UCSD-AML1 (cell line): ENCODE measurements around the gene MLH3.
"Not testable (repeated sequence)": the region's sequence is repeated elsewhere in the genome, so short reads cannot be mapped to it uniquely, and the experiment has no call there.

Experiments
- DNase-seq: peaks from one replicate; lab custom pipeline; 2025; ENCODE audit not compliant: unreplicated experiment; lab: John Stamatoyannopoulos, UW

MLH3 gene

DNA sequence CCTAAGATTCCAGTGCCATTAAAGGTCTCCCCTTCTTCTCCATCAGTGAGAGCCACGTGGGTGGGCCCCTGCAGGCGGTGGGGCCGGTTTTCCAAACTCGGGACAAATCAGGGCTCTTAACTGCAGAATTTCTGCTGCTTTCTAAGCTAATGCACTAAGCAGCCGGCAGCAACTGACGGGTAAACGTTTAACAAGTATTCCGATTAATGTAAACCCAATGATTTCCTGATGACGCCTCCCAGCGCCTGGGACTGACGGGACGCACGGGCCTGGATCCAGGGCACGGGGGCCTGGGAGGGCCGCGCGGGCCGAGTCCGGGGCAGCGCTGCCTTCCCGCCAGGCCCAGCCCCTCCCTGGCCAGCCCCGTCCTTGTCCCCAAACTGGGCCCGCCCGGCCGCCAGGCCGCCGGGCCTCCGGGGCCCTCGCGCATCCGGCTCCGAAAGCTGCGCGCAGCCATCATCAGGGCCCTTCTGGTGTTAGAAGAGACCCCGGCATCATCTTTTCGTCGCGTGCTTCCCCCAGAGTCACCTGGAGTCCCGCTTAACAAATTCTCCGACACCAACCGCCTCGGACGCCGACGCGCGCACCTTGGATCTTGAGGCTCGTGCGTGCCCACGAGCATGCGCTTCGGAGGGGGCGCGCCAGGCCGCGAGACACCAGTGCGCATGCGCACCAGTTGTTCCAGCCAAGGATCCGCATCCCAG is at the start of gene MLH3:
Gene MLH3, minus strand, starts transcription at position 616 of the 704 bp plus-strand sequence. CDS start 1,812 bp downstream, outside the sequence.
- DNase-seq, result peak; percentile 72

DNA sequence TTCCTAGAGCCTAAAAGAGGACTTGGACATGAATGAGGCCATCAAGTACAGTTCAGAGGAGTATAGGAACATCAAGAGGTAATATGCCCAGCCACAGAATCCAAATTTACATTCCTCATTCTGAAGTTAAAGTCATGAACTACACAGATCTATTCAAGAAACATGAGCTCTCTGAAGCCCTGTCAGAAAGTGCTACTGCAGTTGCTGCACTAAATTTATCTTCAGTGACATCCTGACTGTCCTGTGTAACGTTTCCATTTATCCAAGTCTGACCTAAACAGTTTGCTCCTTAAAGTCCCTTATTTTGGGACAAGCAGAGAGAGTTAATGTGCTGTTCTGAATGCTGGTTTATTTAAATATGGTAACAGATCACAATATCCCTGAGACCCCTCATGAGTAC is 47.4 kb upstream of the MLH3 start:
- DNase-seq, result no peak

DNA sequence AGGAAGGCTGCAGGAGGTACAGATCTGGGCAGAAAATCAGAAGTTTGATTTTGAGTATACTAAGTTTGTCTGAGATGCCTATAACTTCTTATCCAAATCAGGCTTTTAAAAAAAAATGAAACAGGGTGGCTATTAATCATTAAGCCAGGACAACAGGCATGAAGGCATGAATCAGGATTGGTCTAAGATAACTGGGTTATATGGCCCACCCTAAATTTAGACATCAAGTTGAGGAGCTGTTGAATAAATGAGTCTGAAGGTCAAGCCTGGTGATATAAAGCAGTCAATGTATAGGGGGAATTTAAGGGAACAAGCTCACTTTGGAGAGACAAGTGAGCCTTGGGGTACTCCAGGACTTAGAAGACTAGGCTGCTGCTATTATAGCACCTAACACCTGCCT is 46.9 kb upstream of the MLH3 start:
- no peak for DNase-seq

DNA sequence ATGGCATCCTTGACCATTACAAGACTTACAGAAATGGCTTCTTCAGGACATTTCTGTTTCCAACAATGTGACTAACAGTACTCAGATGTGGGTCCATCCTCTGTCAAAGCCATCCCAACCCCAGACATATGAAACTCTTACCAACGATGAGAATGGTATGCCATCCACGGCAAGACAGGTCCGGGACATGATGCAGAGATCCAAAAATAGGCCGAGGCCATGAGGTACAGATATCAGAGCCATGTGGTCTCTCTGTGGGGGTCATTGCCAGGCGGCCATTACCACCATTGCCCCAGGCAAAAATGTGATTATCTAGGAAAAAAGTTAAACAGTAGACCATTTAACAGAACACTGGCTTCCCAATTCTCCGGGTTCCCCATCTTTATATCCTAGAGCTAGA is 45.7 kb upstream of the MLH3 start:
- no peak for DNase-seq

DNA sequence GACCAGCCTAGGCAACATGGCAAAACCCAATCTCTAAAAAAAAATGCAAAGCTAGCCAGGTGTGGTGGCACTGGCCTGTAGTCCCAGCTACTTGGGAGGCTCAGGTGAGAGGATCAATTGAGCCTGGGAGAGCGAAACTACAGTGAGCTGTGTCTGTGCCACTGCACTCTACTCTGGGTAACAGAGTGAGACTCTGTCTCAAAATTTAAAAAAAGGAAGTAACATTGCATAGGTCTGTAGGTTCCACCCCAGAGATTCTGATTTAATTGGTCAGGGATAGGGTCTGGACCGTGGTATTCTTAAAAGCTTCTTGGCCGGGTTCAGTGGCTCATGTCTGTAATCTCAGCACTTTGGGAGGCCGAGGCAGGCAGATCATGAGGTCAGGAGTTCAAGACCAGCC is 44.4 kb upstream of the MLH3 start:
- no peak for DNase-seq

DNA sequence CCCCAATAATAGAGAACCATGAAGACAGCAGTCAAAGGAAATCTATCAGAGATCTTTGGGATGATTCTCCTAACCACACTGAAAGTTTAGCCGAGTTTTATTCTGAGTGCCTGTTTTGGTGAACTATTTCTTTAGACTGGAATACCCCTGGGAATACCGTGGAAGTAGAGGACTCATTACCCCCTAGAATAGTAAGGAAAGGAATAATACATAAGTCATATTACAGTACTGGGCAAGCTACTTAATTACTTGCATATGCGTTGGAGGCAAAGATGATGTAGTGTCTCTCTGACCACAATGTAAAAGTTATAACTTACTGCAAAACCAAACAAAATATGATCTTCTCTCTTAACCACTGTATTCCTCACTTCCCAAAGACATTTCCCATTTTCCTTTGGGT is 43.6 kb upstream of the MLH3 start:
- DNase-seq, result no peak

DNA sequence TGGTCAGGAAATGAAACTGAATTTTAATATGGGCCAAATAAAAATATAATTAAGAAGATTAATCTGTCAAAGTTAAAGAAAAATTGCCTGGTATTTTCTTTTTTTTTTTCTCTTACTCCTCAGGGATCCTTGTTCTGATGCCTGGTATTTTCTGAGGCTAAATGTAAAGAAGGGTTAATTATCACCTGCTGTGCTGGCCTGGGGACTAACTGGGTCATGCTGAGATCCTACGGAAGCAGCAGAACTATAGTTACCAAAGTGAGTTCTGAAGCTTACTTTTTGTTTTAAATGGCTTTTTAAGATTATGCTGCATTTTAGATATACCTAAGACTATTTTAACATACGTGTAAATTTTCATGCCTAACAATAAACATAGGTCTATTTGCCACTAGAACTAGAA is 41.4 kb upstream of the MLH3 start:
- no peak for DNase-seq

DNA sequence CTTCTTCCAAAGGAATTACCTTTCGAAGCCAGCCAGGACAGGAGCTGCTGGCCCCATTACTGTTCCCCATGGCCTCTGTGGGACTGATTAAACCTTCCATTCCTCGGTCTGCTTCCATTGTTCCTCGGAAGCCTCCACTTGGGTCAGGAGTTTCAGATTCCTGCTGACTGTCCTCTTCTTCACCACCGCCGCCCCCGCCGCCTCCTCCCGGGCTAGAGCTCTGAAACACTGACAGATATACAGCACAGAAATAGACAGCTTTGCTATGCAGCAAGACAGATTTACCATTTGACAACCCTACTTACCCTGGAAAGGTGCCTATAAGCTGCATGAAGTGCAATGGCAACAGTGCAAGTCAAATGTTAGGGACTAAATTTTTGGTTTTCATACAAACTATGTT is 40.0 kb upstream of the MLH3 start:
- DNase-seq, result no peak

DNA sequence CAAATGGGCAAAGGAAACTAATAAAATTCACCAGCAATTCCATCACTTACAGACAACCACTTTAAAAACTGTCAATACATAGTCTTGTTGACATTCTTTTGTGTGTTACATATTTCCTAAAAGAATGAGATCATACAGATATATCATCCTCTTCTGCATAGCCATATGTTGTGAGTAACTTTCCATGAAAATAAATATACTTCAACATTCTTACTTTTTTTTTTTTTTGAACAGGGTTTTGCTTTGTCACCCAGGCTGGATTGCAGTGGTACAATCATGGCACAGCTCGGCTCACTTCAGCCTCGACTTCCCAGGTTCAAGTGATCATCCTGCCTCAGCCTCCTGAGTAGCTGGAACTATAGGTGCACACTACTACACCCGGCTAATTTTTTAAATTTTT is 39.1 kb upstream of the MLH3 start:
- no peak for DNase-seq

DNA sequence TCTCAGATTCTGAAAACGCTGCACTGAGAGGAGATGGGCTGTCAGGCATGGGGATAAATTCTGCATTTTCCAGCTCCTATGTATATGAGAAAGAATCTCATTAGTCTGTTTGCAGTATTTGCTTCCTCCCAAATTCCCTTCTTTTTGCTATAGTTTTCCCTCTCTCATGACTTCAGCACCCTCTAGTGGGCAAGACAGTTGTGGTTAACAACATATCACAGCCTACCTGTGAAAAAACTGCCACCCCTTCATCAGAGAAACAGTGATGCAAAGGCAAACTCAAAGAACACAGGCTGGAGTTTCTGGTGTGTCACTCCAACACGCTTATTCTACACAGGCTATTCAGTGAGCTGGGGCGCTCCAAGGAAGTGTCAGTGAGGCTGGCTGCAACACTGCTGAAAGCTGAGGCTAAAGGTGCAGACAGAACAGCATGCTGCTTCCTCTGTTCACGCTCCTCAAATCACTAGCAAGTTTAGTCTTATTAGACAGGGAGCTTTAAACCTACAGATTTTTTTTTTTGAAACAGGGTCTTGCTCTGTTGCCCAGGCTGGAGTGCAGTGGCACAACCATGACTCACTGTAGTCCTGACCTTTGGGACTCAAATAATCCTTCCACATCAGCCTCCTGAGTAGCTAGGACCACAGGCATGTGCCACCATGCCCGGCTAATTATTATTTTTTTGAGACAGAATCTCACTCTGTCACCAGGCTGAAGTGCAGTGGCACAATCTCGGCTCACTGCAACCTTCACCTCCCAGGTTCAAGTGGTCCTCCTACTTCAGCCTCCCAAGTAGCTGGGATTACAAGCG is 37.5 kb upstream of the MLH3 start:
- DNase-seq, result peak; percentile 23

DNA sequence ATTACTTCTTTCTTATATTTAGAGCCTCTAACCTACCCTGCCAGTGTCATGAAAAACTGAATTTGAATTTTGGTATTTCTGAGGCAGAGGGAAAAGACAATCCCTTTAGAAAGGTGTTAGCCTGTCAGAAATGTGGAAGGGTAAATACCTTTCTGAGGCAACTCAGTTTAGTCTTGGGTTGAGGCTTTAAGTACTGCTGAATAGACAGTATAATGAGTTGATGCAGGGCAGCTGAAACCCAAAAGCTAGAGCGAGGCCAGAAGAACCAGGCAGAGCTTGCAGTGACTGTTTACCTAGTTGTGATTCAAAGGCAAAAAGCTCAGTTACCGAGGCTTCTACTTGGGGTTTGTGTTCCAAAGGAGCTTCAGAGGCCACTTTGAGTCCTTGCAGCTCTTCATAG is 36.9 kb upstream of the MLH3 start:
- no peak for DNase-seq

DNA sequence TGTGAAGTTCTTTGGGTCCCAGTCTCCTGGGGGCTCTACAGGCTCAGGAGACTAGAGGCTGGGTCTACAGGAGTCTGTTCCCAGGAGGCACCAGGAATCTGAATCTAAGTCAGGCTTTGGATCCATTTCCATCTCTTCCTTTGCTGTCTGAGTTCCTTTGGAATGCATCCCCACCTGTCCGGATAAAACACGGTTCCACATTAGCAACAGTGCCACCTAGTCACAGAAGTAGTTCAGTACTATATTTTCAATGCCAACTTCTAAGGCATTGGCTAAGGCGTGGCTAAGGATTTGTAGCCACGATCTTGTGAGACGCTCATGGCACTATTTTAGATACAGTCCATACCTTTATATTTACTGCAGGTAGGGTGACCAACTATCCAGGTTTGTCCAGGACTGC is 33.2 kb upstream of the MLH3 start:
- DNase-seq, result no peak

DNA sequence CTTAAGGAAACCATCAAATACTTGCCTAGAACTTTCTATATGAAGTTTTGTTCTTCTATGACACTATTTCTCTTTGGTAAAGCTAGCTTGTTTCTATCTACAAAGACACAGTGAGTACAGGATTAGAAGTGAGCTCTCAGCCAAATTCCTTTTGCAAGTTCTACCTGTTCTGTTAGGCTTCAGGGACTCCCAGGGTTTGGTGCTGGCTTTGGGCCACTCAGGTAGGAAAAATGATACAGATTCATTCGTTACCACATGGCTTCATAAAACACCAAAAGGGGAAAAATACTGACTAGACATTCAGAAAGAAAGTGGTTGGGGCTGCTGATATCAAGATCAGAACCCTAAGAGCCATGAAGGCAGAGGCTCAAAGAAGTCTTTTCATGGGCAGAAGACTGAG is 32.0 kb upstream of the MLH3 start:
- DNase-seq, result no peak

DNA sequence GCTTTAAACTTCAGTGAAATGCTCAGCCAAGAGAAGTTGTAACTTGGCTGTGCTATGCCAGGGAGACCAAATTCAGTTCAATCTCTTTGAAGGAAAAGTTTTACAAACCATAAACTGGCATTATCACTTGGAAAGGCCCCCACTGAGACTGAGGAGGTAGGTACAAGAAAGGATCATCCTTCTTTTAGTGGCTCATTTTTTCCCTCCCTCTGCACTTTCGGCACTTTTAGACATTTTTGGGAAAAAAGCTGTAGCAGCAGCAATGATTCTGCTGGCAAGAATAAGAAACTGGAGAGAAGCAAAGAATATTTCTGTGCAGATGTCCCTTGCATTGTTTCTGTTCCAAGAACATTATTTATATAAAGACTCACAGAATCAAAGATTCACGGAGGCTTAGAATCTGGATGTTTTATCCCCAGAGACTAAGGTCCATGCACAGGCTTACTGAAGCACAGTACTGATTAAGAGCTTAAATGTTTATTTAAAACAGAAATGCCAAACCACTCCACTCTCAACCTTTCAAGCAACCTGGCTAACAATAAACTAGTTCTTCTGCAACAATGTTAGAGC is 30.5 kb upstream of the MLH3 start:
- DNase-seq, result no peak

DNA sequence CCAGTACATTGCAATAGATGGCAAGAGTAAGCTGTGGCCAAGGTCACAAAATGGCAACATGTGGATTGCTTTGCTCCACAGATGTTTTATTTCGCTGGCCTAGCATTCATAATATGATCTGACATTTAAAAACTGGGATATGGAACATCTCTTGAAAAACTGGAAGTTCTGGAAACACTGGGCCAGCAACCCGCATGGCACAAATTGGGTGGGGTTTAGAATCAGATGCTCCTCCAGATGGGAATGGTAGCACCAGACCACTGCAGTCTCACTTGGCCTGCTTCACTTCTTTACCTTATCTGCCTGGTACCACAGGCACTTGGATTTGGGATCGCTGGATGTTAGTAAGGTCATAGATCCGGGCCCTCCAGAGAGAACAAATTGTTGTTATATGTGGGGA is 28.3 kb upstream of the MLH3 start:
- DNase-seq, result no peak

DNA sequence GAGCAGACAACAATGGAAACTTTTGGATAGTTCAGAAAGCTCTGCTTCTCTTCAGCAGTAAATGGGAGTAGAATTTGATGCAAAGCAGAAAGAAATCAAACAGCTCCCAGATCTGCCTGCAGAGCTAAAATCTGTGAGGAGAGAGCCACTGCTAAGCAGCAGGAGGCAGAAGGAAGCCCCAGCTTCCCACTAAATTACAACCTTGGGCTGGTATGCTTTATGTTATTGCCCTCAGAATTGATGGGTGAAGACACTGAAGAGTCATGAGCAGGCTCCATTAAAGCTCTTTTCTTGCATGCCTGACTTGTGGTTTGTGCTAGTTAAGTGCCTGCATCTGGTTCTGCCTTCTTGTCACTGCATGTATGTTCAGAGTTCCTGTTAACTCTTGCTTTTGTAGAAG is 26.5 kb upstream of the MLH3 start:
- no peak for DNase-seq

DNA sequence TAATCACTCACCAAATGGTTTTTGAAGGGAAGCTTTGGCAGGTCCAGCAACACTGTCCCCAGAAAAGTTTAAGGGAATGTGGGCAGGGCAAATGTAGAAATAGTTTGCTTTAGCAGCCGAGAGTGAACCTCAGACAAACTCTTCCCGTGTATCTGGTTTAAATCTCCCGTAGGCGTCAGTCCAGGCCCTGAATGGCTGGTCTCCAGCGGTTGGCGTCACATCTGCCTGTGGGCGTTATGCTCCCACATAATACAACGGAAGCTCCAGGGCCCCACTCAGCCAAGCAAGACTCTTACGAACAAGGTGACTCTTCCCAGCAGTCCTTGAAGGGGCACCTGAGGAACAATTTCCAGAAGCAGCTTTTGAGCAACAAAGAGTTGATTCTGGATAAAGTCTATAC is 19.1 kb upstream of the MLH3 start:
- DNase-seq, result no peak

DNA sequence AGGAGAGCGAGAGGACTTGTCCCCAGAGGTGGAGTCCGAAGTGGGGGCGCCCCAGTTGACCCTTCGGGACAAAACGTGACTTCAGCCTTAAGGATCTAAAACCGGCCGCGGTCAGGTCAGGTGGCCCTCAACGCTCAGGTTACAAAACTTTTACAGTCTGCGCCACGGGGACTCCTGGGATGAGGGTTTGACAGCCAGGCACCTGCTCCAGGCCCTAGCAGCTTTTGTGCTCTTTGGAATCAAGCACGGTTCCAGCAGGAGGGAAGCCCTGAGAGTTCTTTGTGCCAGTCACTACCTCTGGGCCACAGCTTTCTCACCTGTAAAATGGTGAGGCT is 18.5 kb upstream of the MLH3 start:
- no peak for DNase-seq

DNA sequence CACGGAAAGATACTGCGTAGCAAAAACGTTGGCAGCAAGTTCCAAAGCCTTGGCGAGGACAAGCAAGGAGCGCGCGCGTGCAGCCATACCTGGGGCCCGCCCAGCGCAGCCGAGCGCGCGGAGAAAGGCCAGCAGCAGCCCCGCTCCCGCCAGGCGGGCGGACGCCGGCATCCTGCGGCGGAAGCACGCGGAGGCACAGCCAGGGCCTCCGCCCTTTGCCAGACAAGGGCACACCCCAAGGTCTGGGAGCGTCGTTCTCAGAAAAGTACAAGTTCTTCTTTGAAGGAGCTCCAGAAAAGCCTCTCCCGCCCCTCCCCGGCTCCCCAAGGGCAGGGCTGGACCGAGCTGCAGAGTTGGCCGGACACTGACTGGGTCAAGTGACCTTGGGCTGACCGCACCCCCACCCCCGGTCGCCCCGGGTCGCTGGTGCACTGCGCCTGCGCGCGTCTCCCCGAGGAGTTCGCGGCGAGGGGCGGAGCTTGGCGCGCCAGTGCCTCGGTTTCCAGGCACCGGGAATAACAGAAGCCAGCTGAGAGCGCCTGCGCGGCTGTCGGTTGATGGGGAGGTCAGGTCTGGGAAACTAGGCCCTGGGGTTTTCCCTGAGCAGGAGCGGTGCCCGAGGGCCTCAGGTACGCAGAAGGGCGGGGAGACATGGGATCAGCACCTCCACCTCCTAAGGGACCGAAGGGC is 18.0 kb upstream of the MLH3 start, which contains the start of gene ZC2HC1C:
Gene ZC2HC1C, plus strand, starts transcription at position 521 of the 690 bp plus-strand sequence. CDS start 933 bp downstream, outside the sequence.
- DNase-seq, result no peak

DNA sequence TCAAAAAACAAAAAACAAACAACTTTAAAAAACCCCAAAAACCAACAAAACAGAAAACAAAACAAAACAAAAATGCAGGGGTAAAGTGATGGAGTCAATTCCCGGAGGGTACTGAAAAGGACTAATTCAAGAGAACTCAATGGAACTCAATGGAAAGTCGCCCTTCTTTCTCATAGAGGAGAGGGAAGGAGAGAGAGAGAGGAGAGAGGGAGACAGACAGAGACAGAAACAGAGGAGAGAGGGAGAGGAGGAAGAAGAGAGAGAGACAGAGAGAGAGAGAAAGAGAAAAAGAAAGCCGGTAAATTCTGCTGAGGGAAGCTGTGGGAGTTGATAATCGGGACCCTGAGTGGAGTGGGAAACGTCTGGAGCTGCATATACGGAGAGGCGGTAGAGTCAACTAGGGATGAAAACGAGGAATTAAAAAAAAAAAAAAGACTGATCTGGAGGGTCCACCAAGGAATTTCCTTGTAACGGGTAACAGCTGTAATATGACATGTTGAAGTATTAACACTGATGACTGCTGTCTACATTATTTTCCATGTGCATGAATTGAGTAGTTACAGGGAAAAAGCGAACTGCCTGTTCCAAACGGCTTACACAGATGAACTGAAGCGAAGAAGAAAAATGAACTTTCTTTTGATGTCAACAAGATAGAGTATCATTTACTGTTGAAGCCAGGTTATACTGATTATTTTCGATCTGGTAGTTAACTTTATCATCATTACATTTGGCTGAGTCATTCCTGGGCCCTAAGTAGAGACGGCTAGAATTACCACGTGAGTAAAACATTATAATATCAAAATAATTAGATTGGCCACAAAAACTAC is 17.2 kb upstream of the MLH3 start:
- no peak for DNase-seq

DNA sequence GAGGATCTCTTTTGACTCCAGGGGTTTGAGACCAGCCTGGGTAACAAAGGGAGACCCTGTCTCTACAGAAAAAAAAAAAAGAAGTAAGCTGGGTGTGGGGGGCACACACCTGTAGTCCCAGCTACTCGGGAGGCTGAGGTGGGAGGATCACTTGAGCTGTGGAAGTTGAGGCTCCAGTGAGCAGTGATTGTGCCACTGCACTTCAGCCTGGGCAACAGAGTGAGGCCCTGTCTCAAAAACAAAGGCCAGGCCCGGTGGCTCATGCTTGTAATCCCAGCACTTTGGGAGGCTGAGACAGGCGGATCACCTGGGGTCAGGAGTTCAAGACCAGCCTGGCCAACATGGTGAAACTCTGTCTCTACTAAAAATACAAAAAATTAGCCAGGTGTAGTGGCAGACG is 16.5 kb upstream of the MLH3 start:
- DNase-seq, result not testable (repeated sequence)
